ENCODE results near the gene AGBL1. TPM values are rescaled to one million over a fixed set of nuclear protein-coding genes. Genes with fewer than 3 reads are reported as not detected.

Gene AGBL1
- total and polyA plus RNA-seq, 7 donors: 0.96 to 34.8 (median 6.6) TPM

GRCh38 chr15:86573476-86573875, 493.8 kb downstream of the AGBL1 start:
- 84 to 95% (median 87%) methylated on average over 3 of the region's 3 CpGs for WGBS, 3 donors
- ATAC-seq: no peak
- intact Hi-C loops (cut with DNase I): no loop called here
- H3K27ac ChIP-seq: no peak overlapping the region
- H3K36me3 ChIP-seq (ENCODE audit: insufficient read depth in 1 of 2, low read depth in 1 of 2): no peaks in the 10 kb centered on the region
- no peaks in the 10 kb centered on the region for H3K9me3 ChIP-seq
- H3K4me1 ChIP-seq: no peaks in the 10 kb centered on the region
- H3K27me3 ChIP-seq (ENCODE audit: insufficient read depth in 3 of 3, low read length in 2 of 3): no peaks in the 10 kb centered on the region
- no peak for DNase-seq
- no peak overlapping the region for H3K4me3 ChIP-seq
- TF ChIP-seq CTCF (IDR thresholded peaks at IDR 0.05): no peak

GRCh38 chr15:86588413-86588812, 508.7 kb downstream of the AGBL1 start:
- Histone ChIP-seq H3K36me3 (ENCODE audit: insufficient read depth in 1 of 2, low read depth in 1 of 2) (no peaks in the 10 kb centered on the region), H3K4me3 (no peak overlapping the region), H3K27ac (no peak overlapping the region), H3K27me3 (ENCODE audit: insufficient read depth in 3 of 3, low read length in 2 of 3) (no peaks in the 10 kb centered on the region), H3K9me3 (no peaks in the 10 kb centered on the region), H3K4me1 (no peaks in the 10 kb centered on the region)
- TF ChIP-seq CTCF (IDR thresholded peaks at IDR 0.05): no peak
- 79 to 80% (median 80%) methylated on average over 2 of the region's 2 CpGs for WGBS, 3 donors
- DNase-seq: no peak
- ATAC-seq: no peak
- intact Hi-C loops (cut with DNase I): no loop called here

GRCh38 chr15:86590461-86590860, 510.8 kb downstream of the AGBL1 start:
- ATAC-seq (no peak), DNase-seq (no peak)
- H3K4me3 ChIP-seq: no peak overlapping the region
- no peaks in the 10 kb centered on the region for H3K4me1 ChIP-seq
- TF ChIP-seq CTCF (IDR thresholded peaks at IDR 0.05): no peak
- H3K36me3 ChIP-seq (ENCODE audit: insufficient read depth in 1 of 2, low read depth in 1 of 2): no peaks in the 10 kb centered on the region
- H3K27me3 ChIP-seq (ENCODE audit: insufficient read depth in 3 of 3, low read length in 2 of 3): no peaks in the 10 kb centered on the region
- 71 to 81% (median 77%) methylated on average over 1 of the region's 1 CpG for WGBS, 3 donors
- intact Hi-C loops (cut with DNase I): no loop called here
- H3K27ac ChIP-seq: no peak overlapping the region
- no peaks in the 10 kb centered on the region for H3K9me3 ChIP-seq

GRCh38 chr15:86591158-86591557, 511.5 kb downstream of the AGBL1 start:
- no peak for ATAC-seq

More at GRCh38 chr15:86591158-86591557, 511.5 kb downstream of the AGBL1 start:
- no peak overlapping the region for H3K4me3 ChIP-seq
- WGBS, 3 donors: 93 to 100% (median 97%) methylated on average over 1 of the region's 1 CpG
- H3K27me3 ChIP-seq (ENCODE audit: insufficient read depth in 3 of 3, low read length in 2 of 3): no peaks in the 10 kb centered on the region
- no peak overlapping the region for H3K27ac ChIP-seq
- TF ChIP-seq CTCF (IDR thresholded peaks at IDR 0.05): no peak
- no peaks in the 10 kb centered on the region for H3K36me3 ChIP-seq (ENCODE audit: insufficient read depth in 1 of 2, low read depth in 1 of 2)
- H3K9me3 ChIP-seq: no peaks in the 10 kb centered on the region
- no peaks in the 10 kb centered on the region for H3K4me1 ChIP-seq
- DNase-seq: no peak
- intact Hi-C loops (cut with DNase I): no loop called here

Measured in psoas muscle (tissue), 8 donors.